ENCODE data around the gene RALGPS2. TPM values are rescaled to one million over a fixed set of nuclear protein-coding genes. Genes with fewer than 3 reads are reported as not detected.

The RALGPS2 gene
- total and polyA plus RNA-seq, 2 of the 13 experiments (the other 11 are each of a cell fraction or from before 2014, with no cell fraction given): 15.6 to 36.0 TPM

- H3K4me1 ChIP-seq (ENCODE audit: insufficient read depth, low read length): peaks cover 15% of the 10 kb centered on the region; the same call in 1 of the 2 replicates
- 3% methylated on average over 1 of the region's 1 CpG for WGBS (ENCODE audit: low lambda C conversion rate)
- no peaks in the 10 kb centered on the region for H3K79me2 ChIP-seq (ENCODE audit: insufficient read depth, low read length)
- no peaks in the 10 kb centered on the region for H3K9me3 ChIP-seq (ENCODE audit: low read length)
- H3K27me3 ChIP-seq (ENCODE audit: control insufficient read depth in 1 of 2, insufficient read depth in 2 of 2, low read length in 2 of 2): no peaks in the 10 kb centered on the region; a peak in 1 of 5 replicates
- ChIA-PET CTCF (ENCODE audit: low intra/inter-chr PET ratio, low total read pairs) (no interaction called here), POLR2A (interaction anchor here (0.5 kb wide), 1 partner anchor 95 kb away, joined by 3 read pairs; no protein-coding TSS in a partner anchor)
- TF ChIP-seq ZNF746 (CRISPR knock-in tag; IDR thresholded peaks at IDR 0.05) (no peak), HNRNPL (IDR thresholded peaks at IDR 0.05; ENCODE audit: low read depth, low read length) (no peak), NPAS2 (CRISPR knock-in tag; IDR thresholded peaks at IDR 0.05; ENCODE audit: borderline replicate concordance) (no peak), ZNF543 (CRISPR knock-in tag; IDR thresholded peaks at IDR 0.05) (no peak), SNRNP70 (IDR thresholded peaks at IDR 0.05; ENCODE audit: low read depth, low read length) (no peak)
- TF ChIP-seq, protein P1, sequence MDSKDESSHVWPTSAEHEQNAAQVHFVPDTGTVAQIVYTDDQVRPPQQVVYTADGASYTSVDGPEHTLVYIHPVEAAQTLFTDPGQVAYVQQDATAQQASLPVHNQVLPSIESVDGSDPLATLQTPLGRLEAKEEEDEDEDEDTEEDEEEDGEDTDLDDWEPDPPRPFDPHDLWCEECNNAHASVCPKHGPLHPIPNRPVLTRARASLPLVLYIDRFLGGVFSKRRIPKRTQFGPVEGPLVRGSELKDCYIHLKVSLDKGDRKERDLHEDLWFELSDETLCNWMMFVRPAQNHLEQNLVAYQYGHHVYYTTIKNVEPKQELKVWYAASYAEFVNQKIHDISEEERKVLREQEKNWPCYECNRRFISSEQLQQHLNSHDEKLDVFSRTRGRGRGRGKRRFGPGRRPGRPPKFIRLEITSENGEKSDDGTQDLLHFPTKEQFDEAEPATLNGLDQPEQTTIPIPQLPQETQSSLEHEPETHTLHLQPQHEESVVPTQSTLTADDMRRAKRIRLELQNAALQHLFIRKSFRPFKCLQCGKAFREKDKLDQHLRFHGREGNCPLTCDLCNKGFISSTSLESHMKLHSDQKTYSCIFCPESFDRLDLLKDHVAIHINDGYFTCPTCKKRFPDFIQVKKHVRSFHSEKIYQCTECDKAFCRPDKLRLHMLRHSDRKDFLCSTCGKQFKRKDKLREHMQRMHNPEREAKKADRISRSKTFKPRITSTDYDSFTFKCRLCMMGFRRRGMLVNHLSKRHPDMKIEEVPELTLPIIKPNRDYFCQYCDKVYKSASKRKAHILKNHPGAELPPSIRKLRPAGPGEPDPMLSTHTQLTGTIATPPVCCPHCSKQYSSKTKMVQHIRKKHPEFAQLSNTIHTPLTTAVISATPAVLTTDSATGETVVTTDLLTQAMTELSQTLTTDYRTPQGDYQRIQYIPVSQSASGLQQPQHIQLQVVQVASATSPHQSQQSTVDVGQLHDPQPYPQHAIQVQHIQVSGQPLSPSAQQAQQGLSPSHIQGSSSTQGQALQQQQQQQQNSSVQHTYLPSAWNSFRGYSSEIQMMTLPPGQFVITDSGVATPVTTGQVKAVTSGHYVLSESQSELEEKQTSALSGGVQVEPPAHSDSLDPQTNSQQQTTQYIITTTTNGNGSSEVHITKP (CRISPR knock-in tag; IDR thresholded peaks at IDR 0.05; ENCODE audit: low read depth): no peak
- H3K36me3 ChIP-seq (replicated peaks in 1 of 2; ENCODE audit: control insufficient read depth in 1 of 2, insufficient read depth in 2 of 2, low read length in 2 of 2): no peaks in the 10 kb centered on the region
- H4K20me1 ChIP-seq (ENCODE audit: insufficient read depth, low read length): no peaks in the 10 kb centered on the region
- no peak overlapping the region for H3K4me3 ChIP-seq (replicated peaks in 1 of 3; ENCODE audit: insufficient read depth in 1 of 3, low read depth in 2 of 3, low read length in 3 of 3)
- H2AFZ ChIP-seq (ENCODE audit: low read length): no peak overlapping the region
- H3K27ac ChIP-seq (ENCODE audit: extremely low read length, insufficient read depth, low read length): no peak overlapping the region
- FAIRE-seq: no peak
- no peak overlapping the region for H3K9ac ChIP-seq (ENCODE audit: insufficient read depth, low read depth, low read length)
- in situ Hi-C loops (cut with HindIII; ENCODE audit: extremely low pct_ligation_motif_present, low pct_unique_long_range_greater_than_20kb): no loop called here
- BruUV-seq (replicated peaks): no TSS peak
- H3K4me2 ChIP-seq (ENCODE audit: low read depth, low read length): no peak overlapping the region; the same call in 1 of the 2 replicates
- intact Hi-C loops (cut with micrococcal nuclease; ENCODE audit: unreplicated experiment): no loop called here
- no peak for ATAC-seq
- no peak for DNase-seq (ENCODE audit: low spot score)
Observed at GRCh38 chr1:178718520-178718919, 6.5 kb upstream of the RALGPS2 start.

Measured in HepG2 (cell line).